MV-4-11 (cell line): ENCODE data around the gene EIF1AY.
"Not testable (repeated sequence)": the region's sequence is repeated elsewhere in the genome, so short reads cannot be mapped to it uniquely, and the experiment has no call there.

Source experiments
- DNase-seq: peaks from one replicate; lab custom pipeline; 2025; lab: John Stamatoyannopoulos, UW

The EIF1AY gene, protein sequence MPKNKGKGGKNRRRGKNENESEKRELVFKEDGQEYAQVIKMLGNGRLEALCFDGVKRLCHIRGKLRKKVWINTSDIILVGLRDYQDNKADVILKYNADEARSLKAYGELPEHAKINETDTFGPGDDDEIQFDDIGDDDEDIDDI

DNA sequence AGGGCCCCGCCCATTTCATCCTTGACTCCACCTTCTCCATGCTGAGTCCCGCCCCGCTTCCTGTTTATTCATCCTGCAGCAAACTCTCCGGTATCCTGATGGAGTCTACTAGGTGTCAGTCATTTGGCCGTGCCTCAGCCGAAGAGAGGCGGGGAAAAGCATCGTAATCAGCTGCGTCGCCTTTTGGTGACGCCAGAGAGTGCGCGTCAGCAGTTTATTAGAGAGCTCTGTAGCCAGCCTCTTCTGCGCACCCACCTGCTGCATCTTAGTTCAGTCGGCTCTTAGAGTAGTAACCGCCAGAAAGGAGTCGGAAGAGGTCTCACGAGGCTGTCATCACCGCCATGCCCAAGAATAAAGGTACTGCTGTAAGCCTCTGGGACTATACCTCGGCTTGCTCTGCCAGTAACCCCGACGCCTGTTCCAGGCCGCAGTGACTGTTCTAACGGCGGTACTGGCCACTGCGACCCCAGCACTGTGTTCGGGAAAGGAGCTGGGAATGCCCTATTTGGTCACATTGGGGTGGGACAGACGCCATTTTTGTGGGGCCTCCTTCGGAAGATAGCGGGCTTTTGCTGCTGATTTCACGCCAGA lies at the start of gene EIF1AY:
Gene EIF1AY (plus strand): TSS at position 246 of the 591 bp plus-strand sequence. CDS start 96 bp downstream, at position 342.
- peak; percentile 94 for DNase-seq

DNA sequence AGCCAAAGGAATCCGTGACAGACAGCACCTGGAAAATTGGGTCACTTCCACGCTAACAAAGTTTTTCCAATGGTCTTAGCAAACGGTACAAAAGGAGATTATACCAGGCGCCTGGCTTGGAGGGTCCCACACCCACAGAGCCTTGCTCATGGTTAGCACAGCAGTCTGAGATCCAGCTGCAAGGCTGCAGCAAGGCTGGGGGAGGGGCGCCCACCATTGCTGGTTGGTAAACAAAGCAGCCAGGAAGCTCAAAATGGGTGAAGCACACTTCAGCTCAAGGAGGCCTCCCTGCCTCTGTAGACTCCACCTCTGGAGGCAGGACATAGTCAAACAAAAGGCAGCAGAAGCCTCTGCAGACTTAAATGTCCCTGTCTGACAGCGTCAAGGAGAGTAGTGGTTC lies 47.1 kb upstream of the EIF1AY start:
- DNase-seq, result no peak

DNA sequence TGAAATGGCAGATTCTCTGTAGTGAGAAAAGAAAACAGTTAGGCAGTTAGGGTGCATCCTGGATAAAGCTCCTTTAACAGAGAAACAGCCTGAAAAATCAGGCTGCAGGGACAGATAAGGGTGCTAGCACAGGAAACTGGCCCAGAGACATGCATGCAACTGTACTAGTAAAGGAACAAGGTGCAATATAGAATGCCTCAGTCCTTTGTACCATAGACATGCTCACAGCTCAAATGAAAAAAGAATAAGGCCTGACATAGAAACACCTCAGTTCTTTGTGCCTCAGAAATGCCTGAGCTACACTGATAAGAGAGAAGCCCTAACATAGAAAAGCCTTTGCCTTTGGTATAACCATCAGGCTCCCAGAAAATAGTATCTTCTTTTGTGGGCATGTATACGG lies 37.4 kb upstream of the EIF1AY start:
- no peak for DNase-seq

DNA sequence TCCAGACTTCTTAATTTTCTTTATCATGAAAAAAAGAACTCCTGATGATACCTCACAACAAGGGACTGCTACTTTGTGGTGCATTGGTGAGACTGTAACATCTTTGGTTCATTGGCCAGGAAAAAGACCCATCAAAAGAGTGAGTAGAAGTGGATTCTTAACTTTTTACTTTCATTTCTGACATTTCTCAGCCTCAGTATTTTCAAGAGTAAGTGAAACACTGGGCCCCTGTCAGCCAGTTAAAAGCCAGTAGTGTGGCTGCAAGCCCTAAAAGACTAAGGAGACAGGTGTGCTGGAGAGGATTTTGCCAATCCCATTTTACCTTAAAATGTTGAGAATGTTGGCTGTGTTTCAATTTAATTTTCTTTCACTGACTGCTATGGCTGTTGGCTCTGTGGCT lies 36.6 kb upstream of the EIF1AY start:
- DNase-seq, result no peak

DNA sequence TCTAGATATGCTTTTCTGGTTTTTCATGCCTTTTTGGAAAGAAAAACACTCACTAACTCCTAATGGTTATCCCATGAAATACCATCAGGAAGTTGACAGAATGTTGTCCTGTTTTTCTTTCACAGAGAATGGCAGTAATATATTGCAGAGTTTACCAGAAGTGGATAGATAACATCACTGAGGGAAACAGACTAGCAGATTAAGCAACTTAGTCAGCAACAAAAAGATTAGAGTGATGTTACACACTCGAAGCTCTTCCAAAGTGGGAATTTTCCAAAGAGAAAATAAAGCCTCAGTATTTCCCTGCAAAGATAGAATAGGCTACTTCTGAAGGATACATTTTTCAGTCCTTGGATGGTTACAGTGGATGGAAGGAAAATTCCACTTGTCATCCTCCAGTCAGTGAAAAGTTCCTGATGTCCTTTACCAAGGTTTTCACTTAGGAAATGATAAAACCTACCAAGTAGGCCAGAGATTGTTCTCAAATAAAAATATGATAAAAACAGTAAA lies 31.1 kb upstream of the EIF1AY start:
- DNase-seq, result no peak

DNA sequence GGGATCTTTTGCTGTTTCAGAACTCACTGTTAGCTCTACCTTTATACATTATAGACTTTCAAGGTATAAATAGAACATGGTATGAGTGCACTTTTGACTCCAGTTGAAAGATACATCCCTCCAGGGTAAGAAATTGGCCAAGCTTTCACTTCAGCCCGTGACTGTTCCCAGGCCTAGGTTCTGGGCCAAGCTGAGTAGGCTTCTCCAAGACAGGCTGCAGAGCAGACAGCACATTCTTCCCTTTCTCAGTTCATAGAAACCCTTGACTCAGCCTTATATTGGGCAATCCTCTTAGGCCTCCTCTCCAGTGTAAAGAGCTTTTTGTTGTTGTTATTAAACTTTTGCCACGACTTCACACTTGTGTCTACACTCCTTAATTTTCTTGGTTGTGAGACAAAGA lies 29.5 kb upstream of the EIF1AY start:
- DNase-seq, result peak; percentile 78

DNA sequence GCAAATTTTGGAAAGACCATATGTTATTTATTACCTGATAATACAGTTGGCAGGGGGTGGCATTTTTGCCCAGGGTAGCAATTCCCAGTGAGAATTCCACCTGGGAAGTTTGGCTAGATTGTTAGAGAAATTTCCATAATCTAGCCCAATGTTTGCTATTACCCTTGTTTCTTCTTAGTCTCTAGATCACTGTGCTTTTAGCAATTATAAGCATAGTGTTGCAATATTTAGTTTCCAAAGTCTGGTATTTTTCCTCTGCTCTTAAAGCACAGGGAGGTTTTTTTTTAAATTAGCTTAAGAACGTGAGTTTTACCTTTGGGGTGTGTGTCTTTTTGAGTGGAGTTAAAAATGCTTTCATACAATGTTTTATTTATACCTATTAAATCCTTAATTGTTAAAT lies 26.3 kb upstream of the EIF1AY start:
- DNase-seq, result no peak

DNA sequence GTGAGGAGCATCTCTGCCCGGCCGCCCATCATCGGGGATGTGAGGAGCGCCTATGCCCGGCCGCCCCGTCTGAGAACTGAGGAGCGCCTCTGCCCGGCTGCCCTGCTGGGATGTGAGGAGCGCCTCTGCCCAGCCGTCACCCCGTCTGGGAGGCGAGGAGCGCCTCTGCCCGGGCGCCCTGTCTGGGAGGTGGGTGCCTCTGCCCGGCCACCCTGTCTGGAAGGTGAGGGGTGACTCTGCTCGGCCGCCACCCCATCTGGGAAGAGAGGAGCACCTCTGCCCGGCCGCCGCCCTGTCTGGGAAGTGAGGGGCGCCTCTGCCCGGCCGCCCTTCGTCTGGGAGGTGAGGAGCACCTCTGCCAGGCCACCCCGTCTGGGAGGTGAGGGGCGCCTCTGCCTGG lies 23.7 kb upstream of the EIF1AY start:
- DNase-seq, result no peak

DNA sequence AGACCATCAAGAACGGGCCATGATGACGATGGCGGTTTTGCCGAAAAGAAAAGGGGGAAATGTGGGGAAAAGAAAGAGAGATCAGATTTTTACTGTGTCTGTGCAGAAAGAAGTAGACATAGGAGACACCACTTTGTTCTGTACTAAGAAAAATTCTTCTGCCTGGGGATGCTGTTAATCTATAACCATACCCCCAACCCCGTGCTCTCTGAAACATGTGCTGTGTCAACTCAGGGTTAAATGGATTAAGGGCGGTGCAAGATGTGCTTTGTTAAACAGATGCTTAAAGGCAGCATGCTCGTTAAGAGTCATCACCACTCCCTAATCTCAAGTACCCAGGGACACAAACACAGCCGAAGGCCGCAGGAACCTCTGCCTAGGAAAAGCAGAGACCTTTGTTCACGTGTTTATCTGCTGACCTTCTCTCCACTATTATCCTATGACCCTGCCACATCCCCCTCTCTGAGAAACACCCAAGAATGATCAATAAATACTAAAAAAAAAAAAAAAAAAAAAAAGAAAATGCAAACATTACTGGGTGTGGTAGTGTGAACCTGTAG lies 22.7 kb upstream of the EIF1AY start:
- DNase-seq, result not testable (repeated sequence)

DNA sequence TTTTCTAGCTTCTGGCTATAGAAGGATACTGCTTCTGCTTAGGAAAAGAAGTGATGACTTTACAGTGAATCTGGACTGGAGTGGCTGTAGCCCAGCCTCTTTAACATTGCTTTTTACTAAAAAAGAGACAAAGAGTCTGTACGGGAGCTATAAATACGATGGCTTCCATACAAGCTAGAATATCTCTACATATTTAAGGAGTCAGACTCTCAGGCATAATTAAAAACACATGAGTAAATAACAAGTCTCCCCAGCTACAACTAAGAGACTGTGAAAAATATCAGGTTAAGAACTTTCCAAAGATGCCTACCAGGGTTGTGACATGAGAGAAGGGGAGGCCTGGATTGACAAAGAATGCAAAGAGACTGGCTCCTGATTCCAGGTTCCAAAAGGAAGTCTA lies 19.8 kb upstream of the EIF1AY start:
- no peak for DNase-seq

DNA sequence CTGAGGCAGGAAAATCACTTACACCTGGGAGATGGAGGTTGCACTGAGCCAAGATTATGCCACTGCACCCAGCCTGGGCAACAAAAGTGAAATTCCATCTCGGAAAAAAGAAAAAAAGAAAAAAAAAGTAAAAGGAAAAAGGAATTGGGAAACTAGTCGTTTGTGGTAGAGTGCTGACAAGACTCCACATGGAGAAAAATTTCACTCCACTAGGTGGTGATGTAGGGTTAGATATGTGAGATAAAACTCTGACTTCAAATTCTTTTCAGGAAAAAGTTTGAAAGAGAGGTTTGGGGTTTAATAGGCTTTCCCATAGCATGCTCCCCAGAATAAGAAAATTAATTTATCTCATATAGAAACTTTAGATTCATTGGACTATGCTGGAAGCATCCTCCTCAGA lies 16.9 kb upstream of the EIF1AY start:
- peak; percentile 2 for DNase-seq

DNA sequence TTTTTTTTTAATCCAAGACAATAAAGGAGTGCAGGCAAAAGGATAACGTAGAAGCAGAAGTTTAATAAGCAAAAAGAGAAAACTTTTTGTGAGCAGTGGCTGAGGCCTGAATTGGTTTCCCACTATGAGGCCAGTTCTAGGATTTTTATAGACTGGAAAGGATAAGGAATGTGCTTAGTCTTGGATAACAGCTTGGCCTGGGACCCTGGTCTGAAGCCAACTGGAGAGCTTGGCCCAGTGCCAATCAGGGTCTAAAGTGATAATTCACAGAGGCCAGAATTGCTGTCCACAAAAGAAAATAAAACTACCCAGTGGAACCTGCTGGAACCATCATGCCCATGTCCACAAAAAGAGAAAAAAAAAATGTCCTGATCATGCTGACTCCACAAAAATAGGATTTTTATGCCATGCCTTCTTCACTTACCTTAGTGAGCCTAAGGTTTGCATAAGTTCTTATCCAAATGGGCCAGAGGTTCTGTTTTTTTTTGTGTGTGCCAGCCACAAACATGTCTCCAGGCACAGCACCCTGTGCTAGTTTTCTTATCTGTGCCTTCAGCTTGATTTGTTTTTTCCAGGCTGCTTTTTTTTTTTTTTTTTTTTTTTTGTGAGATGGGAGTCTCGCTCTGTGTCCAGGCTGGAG lies 15.6 kb upstream of the EIF1AY start:
- no peak for DNase-seq

DNA sequence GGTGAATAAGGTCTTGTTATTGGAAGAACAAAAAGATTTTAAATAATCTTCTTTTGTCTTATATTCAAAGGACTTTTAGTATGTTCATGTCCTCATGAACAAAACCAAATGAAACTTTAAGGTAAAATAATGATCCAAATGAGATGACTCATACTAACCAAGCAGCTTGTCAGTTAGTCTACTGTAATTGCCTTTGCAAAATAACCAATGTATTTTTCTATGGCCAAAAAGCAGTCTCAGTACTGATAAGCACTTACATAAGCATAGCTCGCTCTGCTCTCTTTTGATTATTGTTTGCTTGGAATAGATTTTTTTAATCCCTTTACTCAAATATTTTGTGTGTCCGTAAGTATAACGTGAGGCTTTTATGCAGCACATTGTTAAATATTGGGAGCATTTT lies 4.3 kb upstream of the EIF1AY start:
- no peak for DNase-seq

DNA sequence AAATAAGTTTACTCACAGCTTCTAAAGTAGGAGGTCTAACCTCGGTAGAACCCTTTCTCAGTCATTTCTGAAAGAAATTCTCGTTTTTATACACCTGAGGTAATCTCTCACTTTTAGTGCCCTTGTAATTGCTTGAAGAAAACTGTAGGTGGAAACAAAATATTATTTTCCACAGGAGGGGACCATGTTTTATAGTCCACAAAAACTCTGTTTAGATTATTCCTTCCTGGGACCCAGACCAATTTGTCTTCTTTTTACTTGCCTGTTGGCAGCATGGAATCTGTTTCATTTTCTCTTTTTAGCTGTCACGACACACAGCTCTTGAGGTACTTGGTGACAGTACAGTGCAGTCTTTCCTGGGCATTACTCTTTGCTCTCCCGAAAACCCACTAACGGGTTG lies 930 bp downstream of the EIF1AY start:
- no peak for DNase-seq

DNA sequence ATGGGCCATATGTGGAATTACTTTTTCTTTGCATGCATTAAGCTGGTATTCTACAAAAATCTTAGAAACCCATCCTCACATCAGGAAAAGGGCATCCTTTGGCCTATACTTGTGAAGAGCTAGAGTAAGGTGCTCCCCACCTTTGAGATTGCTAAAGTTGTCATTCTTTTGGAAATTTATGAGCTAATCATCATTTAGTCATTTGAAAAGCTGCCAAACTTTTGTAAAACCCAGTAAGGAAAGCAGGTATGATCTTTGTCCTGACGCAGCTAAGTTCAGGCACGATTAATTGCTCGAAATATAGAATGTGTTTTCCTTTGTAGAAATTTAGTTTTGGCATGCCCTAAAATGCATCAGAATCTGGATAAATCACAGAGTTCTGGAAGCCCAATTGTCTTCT lies 2.6 kb downstream of the EIF1AY start:
- no peak for DNase-seq

DNA sequence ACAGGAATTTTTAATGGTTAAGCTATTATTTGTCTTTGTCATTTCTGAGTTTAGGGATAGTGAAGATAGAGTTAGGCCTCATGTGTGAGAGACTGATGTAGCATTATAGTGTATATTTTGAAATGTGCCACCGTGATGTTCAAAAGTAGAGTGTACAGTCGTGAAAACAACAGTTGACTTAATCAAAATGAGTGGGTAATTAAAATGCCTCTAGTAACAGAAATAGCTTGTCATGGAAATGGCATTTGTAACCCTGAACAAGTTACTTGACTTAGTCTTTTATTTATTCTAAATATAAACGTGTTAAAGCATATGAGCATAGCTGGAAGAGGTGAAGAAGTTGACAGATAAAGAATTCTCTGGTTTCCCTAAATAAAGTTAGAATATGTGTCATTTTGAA lies 6.1 kb downstream of the EIF1AY start:
- DNase-seq, result no peak

DNA sequence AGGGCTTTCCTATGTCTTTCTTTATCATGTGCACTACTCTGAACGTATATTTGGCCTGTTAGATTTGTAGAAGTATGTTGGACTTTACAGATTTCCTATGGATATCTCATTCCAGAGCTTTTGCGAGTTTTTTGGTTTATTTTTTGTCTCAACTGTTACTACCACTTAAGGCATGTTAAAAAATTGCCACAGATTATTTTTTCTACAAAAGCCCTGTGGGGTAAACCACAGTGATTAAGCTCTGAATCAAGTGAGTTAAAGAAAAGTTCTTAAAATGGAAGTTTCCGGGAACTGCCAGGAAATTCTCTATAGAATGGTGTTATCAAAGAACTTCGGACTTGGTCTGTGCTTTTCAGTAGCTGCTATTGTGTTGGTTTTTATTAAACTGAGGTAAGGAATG lies 10.6 kb downstream of the EIF1AY start:
- no peak for DNase-seq
